Loucy (cell line): Measurements from ENCODE around the gene CFAP65.

Experiments
- EZH2phosphoT487 ChIP-seq: fragments of 200-600 bp; IDR thresholded peaks from 2 replicates; pipeline ENCODE4 v1.6.1; 2018; ENCODE audit warnings: antibody characterized with exemption, mild to moderate bottlenecking, moderate library complexity, borderline replicate concordance
- TF ChIP-seq, protein P1 (sequence below): fragments of 200-600 bp; sonication (generic); conservative IDR thresholded peaks from 2 replicates; pipeline ENCODE4 v1.5.1; 2014; ENCODE audit warnings: mild to moderate bottlenecking, antibody characterized with exemption, low read length

DNA sequence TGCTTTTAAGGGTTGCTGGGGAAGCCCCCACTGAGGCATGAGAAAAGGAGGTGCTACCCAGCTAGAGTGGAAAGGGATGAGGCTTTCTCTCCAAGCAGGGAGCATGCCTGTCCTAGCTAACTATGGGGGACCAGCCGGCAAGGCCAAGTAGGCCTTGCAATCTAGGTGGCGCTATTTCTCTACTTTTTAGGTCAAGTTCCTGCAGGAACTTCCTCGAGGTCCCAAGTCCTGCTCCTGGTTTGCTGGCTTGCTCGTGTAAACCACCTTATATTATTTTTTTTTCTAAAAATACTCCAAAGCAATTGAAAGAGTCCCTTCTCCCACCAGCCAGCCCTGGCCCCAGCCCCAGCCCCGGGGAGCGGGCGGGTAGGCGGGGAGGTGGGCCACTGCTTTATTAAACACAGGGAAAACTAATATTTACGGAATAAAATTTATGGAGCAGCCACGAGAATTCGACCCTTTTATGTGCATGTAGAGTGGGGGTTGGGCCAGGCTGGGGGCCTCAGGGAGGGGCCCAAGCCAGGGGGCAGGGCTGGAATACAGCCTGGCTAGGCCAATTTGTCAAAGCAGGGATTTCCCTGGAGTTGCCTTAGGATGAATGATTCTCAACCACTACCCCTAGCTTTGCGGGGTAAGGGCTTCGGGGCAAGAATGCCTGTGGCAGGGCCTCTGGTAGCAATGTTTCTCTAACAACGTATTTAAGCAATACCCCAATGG, 32.3 kb upstream of the CFAP65 start:
- TF ChIP-seq, protein P1, sequence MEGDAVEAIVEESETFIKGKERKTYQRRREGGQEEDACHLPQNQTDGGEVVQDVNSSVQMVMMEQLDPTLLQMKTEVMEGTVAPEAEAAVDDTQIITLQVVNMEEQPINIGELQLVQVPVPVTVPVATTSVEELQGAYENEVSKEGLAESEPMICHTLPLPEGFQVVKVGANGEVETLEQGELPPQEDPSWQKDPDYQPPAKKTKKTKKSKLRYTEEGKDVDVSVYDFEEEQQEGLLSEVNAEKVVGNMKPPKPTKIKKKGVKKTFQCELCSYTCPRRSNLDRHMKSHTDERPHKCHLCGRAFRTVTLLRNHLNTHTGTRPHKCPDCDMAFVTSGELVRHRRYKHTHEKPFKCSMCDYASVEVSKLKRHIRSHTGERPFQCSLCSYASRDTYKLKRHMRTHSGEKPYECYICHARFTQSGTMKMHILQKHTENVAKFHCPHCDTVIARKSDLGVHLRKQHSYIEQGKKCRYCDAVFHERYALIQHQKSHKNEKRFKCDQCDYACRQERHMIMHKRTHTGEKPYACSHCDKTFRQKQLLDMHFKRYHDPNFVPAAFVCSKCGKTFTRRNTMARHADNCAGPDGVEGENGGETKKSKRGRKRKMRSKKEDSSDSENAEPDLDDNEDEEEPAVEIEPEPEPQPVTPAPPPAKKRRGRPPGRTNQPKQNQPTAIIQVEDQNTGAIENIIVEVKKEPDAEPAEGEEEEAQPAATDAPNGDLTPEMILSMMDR: peak; percentile 85
- no peak for TF ChIP-seq EZH2phosphoT487
